ENCODE measurements around the gene NLRP6. TPM values are rescaled to one million over a fixed set of nuclear protein-coding genes. Genes with fewer than 3 reads are reported as not detected.
A peak's percentile ranks its signal among the peaks of the same experiment; 100 is the strongest.

The NLRP6 gene
- total RNA-seq, 4 donors from 2014 or later: 0.13 to 2.2 (median 0.42) TPM; not detected in 1

DNA sequence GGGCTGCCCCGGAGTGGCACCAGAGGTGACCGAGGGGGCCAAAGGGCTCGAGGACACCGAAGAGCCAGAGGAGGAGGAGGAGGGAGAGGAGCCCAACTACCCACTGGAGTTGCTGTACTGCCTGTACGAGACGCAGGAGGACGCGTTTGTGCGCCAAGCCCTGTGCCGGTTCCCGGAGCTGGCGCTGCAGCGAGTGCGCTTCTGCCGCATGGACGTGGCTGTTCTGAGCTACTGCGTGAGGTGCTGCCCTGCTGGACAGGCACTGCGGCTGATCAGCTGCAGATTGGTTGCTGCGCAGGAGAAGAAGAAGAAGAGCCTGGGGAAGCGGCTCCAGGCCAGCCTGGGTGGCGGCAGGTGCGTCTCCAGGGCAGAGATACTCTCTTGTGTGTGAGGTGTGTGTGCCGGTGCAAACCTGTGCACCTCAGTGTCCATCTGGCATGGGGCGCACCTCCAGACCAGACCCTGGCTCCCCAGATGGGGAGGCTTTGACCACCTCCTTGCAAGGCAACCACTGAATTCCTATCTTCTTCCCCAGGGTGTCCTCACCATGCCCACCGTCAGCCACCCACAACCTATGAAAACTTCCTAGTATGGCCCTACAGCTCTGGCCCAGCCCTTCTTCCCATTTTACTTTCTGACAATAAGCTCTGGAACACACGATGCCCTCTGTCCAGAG, 3.4 kb downstream of the NLRP6 start:
- no peak for DNase-seq (ENCODE audit: extremely low spot score)
- Histone ChIP-seq H3K27ac (replicated peaks in 1 of 4) (no peak overlapping the region), H3K9me3 (no peaks in the 10 kb centered on the region), H3K4me3 (peak overlapping the region in 2 of 4 donors; percentile 38 to 48), H3K27me3 (peaks cover 5 to 90% (median 48%) of the 10 kb centered on the region in 4 donors), H3K4me1 (peaks cover 20 to 35% (median 32%) of the 10 kb centered on the region in 4 donors), H3K36me3 (no peaks in the 10 kb centered on the region)
- TF ChIP-seq POLR2AphosphoS5 (IDR thresholded peaks at IDR 0.05) (no peak), POLR2A (IDR thresholded peaks at IDR 0.05; ENCODE audit: low read depth) (no peak), EP300 (IDR thresholded peaks at IDR 0.05) (no peak)
- TF ChIP-seq, protein P1, sequence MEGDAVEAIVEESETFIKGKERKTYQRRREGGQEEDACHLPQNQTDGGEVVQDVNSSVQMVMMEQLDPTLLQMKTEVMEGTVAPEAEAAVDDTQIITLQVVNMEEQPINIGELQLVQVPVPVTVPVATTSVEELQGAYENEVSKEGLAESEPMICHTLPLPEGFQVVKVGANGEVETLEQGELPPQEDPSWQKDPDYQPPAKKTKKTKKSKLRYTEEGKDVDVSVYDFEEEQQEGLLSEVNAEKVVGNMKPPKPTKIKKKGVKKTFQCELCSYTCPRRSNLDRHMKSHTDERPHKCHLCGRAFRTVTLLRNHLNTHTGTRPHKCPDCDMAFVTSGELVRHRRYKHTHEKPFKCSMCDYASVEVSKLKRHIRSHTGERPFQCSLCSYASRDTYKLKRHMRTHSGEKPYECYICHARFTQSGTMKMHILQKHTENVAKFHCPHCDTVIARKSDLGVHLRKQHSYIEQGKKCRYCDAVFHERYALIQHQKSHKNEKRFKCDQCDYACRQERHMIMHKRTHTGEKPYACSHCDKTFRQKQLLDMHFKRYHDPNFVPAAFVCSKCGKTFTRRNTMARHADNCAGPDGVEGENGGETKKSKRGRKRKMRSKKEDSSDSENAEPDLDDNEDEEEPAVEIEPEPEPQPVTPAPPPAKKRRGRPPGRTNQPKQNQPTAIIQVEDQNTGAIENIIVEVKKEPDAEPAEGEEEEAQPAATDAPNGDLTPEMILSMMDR (IDR thresholded peaks at IDR 0.05): no peak
- intact Hi-C loops (cut with DNase I): no loop called here
- 38% methylated on average over 13 of the region's 26 CpGs for WGBS

DNA sequence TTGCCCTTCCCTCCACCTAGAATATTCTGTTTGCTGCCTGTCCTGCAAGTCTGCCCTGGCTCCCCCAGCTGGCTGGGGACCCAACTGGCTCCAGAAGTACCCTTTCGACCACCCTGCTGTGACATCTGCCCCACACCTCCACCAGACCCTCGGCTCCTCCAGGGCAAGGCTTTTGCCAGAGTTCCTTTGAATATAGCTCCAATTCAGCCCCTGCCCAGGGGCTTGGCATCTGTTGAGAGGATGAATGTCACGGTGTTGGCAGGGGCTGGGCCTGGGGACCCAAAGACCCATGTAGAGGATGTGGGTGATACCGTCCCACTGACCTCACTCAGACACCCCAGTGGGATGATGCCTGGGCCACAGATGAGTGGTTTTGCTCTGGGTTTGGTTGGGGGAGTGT, 4.0 kb downstream of the NLRP6 start:
- no peaks in the 10 kb centered on the region for H3K36me3 ChIP-seq
- intact Hi-C loops (cut with DNase I): no loop called here
- DNase-seq (ENCODE audit: extremely low spot score): no peak
- peaks cover 20 to 35% (median 32%) of the 10 kb centered on the region in 4 donors for H3K4me1 ChIP-seq
- WGBS: 62% methylated on average over 3 of the region's 4 CpGs
- no peak overlapping the region for H3K4me3 ChIP-seq
- H3K9me3 ChIP-seq: no peaks in the 10 kb centered on the region
- H3K27ac ChIP-seq (replicated peaks in 1 of 4): no peak overlapping the region
- peaks cover 5 to 91% (median 48%) of the 10 kb centered on the region in 4 donors for H3K27me3 ChIP-seq
- TF ChIP-seq POLR2A (IDR thresholded peaks at IDR 0.05; ENCODE audit: low read depth): no peak
- no peak for TF ChIP-seq EP300 (IDR thresholded peaks at IDR 0.05)
- no peak for TF ChIP-seq POLR2AphosphoS5 (IDR thresholded peaks at IDR 0.05)
- TF ChIP-seq, protein P1 (IDR thresholded peaks at IDR 0.05): no peak

DNA sequence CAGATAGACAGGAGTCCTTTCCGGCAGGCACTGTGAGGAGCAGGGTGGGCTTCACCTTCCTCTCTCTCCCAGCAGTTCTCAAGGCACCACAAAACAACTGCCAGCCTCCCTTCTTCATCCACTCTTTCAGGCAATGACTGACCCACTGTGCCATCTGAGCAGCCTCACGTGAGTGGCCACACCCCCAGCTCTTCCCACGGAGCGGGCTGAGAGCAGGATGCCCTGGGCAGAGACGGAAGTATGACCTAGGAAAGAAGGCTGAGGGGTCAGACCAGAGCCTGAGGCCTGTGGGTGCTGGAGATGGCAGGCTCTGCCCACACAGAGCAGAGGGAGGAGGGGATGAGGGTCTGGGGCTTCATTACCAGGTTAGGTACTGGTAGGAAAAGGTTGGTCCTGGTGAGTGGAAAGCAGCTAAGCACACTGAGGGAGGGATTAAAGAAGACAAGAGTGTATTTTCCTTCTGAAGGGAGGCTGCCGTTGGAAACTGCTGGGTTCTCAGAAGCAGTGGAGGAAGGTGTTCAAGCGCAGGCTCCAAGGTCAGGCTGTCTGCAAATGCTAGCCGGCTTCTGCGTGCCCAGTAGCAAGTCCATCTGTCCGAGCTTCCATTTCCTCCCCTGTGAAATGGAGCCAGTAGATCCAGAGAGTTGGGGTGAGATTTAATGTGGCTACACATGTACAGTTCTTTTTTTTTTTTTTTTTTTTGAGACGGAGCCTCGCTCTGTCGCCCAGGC, 4.6 kb downstream of the NLRP6 start:
- Histone ChIP-seq H3K4me3 (no peak overlapping the region), H3K27ac (replicated peaks in 1 of 4) (no peak overlapping the region), H3K9me3 (no peaks in the 10 kb centered on the region), H3K27me3 (peaks cover 5 to 92% (median 48%) of the 10 kb centered on the region in 4 donors), H3K36me3 (no peaks in the 10 kb centered on the region), H3K4me1 (peaks cover 20 to 36% (median 34%) of the 10 kb centered on the region in 4 donors)
- 58% methylated on average over 12 of the region's 13 CpGs for WGBS
- no peak for DNase-seq (ENCODE audit: extremely low spot score)
- intact Hi-C loops (cut with DNase I): no loop called here
- TF ChIP-seq POLR2AphosphoS5 (IDR thresholded peaks at IDR 0.05) (no peak), POLR2A (IDR thresholded peaks at IDR 0.05; ENCODE audit: low read depth) (no peak), EP300 (IDR thresholded peaks at IDR 0.05) (no peak)
- TF ChIP-seq, protein P1 (IDR thresholded peaks at IDR 0.05): no peak

DNA sequence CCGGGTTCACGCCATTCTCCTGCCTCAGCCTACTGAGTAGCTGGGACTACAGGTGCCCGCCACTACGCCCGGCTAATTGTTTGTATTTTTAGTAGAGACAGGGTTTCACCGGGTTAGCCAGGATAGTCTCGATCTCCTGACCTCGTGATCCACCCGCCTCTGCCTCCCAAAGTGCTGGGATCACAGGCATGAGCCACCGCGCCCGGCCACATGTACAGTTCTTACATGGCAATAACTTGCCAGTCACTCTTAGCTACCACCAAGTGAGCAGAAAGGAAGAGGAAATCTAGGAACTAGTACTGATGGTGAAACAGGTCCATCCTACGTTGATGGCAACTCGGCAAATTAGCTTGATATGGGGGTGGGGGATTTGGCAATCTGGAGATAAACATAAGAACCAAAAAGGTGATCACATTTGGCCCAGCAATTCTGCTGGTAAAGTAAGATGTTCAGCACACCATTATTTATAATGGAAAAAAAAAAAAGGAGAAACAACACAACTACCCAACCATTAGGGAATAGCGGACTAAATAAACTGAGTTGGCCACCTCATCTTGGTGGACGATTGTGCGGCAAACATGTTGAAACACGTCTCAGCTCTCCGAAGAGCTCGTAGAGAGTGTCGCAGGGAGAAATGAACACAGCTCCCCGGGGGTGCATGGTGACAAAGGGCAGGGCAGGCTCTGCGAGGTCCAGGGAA, 5.3 kb downstream of the NLRP6 start:
- intact Hi-C loops (cut with DNase I): no loop called here
- H3K27me3 ChIP-seq: peaks cover 5 to 88% (median 45%) of the 10 kb centered on the region in 4 donors
- no peak overlapping the region for H3K27ac ChIP-seq (replicated peaks in 1 of 4)
- 88% methylated on average over 23 of the region's 23 CpGs for WGBS
- H3K9me3 ChIP-seq: no peaks in the 10 kb centered on the region
- TF ChIP-seq, protein P1 (IDR thresholded peaks at IDR 0.05): no peak
- no peak for TF ChIP-seq POLR2AphosphoS5 (IDR thresholded peaks at IDR 0.05)
- no peak for TF ChIP-seq POLR2A (IDR thresholded peaks at IDR 0.05; ENCODE audit: low read depth)
- TF ChIP-seq EP300 (IDR thresholded peaks at IDR 0.05): no peak
- H3K4me3 ChIP-seq: no peak overlapping the region
- no peaks in the 10 kb centered on the region for H3K36me3 ChIP-seq
- no peak for DNase-seq (ENCODE audit: extremely low spot score)
- H3K4me1 ChIP-seq: peaks cover 20 to 43% (median 41%) of the 10 kb centered on the region in 4 donors

Data from esophagus muscularis mucosa (tissue), 4 donors.